ENCODE results near the gene AGTRAP. TPM values are rescaled to one million over a fixed set of nuclear protein-coding genes. Genes with fewer than 3 reads are reported as not detected.

The AGTRAP gene
- total RNA-seq, 2 experiments from 2014 or later: 45.5 to 59.9 TPM

- ATAC-seq: no peak
- Mint-ChIP-seq H3K4me3 (no peak overlapping the region), H3K9me3 (ENCODE audit: low read depth) (no peaks in the 10 kb centered on the region), H3K27me3 (peaks cover 14% of the 10 kb centered on the region), H3K4me1 (no peaks in the 10 kb centered on the region), H3K27ac (no peak overlapping the region), H3K36me3 (no peaks in the 10 kb centered on the region)
- no peak for DNase-seq
- CTCF ChIA-PET: no interaction called here
Observed at GRCh38 chr1:11712285-11712684, 23.7 kb upstream of the AGTRAP start.

DNA sequence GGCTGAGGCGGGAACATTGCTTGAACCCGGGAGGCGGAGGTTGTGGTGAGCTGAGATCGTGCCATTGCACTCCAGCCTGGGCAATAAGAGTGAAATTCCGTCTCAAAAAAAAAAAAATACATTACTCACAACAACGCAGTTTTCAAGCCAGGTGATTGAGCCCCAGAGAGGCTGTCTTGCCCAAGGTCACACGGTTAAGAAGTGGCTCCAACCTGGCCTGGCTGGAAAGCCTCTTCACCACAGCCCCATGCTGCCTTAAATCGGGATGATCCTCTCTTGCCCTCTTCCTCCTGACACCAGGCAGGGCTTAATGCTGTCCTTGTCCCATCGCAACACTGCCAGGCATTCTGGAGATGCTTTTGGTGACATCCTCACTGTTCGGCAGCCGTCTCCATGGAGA, 22.8 kb upstream of the AGTRAP start:
- H3K4me3 Mint-ChIP-seq: no peak overlapping the region
- H3K27me3 Mint-ChIP-seq: peaks cover 14% of the 10 kb centered on the region
- H3K27ac Mint-ChIP-seq: no peak overlapping the region
- H3K4me1 Mint-ChIP-seq: no peaks in the 10 kb centered on the region
- H3K9me3 Mint-ChIP-seq (ENCODE audit: low read depth): no peaks in the 10 kb centered on the region
- CTCF ChIA-PET: no interaction called here
- no peaks in the 10 kb centered on the region for H3K36me3 Mint-ChIP-seq
- no peak for ATAC-seq
- DNase-seq: no peak

- DNase-seq (no peak), ATAC-seq (no peak)
- H3K4me1 Mint-ChIP-seq: peaks cover 13% of the 10 kb centered on the region
- CTCF ChIA-PET: interaction anchor here (1.1 to 2.1 kb wide), 3 partner anchors 50 to 73 kb away, joined by 3 to 6 read pairs (median 6); no protein-coding TSS in a partner anchor
- peaks cover 4% of the 10 kb centered on the region for H3K27me3 Mint-ChIP-seq
- H3K9me3 Mint-ChIP-seq (ENCODE audit: low read depth): no peaks in the 10 kb centered on the region
- no peak overlapping the region for H3K27ac Mint-ChIP-seq
- no peak overlapping the region for H3K4me3 Mint-ChIP-seq
- no peaks in the 10 kb centered on the region for H3K36me3 Mint-ChIP-seq
Observed at GRCh38 chr1:11714831-11715575, 20.9 kb upstream of the AGTRAP start.

DNA sequence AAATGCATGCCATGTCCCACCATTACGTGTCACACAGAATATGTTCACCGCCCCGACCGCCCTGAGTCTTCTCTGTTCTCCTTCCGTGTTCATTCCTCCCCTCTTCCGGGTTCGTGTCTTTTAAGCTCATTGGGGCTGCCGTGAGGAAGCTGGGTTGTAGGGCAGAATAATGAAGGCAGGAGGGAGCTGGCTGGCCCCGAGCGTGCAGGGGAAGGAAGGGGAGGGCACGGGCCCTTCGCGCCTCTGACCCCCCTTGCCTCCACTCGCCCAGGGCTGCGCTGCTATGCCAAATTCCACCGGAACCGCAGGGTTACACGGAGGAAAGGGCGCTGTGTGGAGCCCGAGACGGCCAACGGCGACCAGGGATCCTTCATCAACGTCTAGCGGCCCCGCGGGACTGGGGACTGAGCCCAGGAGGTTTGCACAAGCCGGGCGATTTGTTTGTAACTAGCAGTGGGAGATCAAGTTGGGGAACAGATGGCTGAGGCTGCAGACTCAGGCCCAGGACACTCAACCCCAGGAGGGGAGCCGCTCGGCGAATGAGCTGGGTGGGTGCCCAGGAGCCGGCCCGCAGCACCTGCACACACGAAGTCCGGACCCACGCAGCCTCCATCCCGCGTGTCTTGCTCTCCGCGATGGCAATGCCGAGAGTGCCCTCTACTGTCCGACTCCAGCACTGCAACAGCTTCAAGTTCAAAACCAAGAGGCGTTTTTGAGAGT, 16.5 kb upstream of the AGTRAP start:
- Mint-ChIP-seq H3K27ac (peak overlapping the region; percentile 96), H3K27me3 (peaks cover 3% of the 10 kb centered on the region), H3K36me3 (no peaks in the 10 kb centered on the region), H3K9me3 (ENCODE audit: low read depth) (no peaks in the 10 kb centered on the region), H3K4me1 (peaks cover 16% of the 10 kb centered on the region), H3K4me3 (peak overlapping the region; percentile 72)
- peak; percentile 92 for ATAC-seq
- peak; percentile 89 for DNase-seq
- CTCF ChIA-PET: interaction anchor here (1.0 to 9.6 kb wide), 24 partner anchors 9 to 682 kb away, joined by 3 to 214 read pairs (median 12); partner anchors contain the start of genes AGTRAP, ANGPTL7, DISP3 and DRAXIN

GRCh38 chr1:11720033-11720376, 15.9 kb upstream of the AGTRAP start:
- peaks cover 3% of the 10 kb centered on the region for H3K27me3 Mint-ChIP-seq
- CTCF ChIA-PET: interaction anchor here (1.2 to 9.6 kb wide), 22 partner anchors 9 to 682 kb away, joined by 3 to 214 read pairs (median 12); partner anchors contain the start of genes AGTRAP, DISP3, DRAXIN and FBXO2
- ATAC-seq: no peak
- no peak for DNase-seq
- no peaks in the 10 kb centered on the region for H3K36me3 Mint-ChIP-seq
- H3K4me1 Mint-ChIP-seq: peaks cover 19% of the 10 kb centered on the region
- H3K9me3 Mint-ChIP-seq (ENCODE audit: low read depth): no peaks in the 10 kb centered on the region
- peak overlapping the region; percentile 96 for H3K27ac Mint-ChIP-seq
- H3K4me3 Mint-ChIP-seq: peak overlapping the region; percentile 72

- CTCF ChIA-PET: interaction anchor here (0.7 to 9.6 kb wide), 15 partner anchors 8 to 547 kb away, joined by 3 to 214 read pairs (median 14); partner anchors contain the start of genes AGTRAP, FBXO6 and MAD2L2
- Mint-ChIP-seq H3K9me3 (ENCODE audit: low read depth) (no peaks in the 10 kb centered on the region), H3K4me3 (no peak overlapping the region), H3K36me3 (no peaks in the 10 kb centered on the region), H3K4me1 (peaks cover 22% of the 10 kb centered on the region), H3K27ac (no peak overlapping the region), H3K27me3 (peaks cover 3% of the 10 kb centered on the region)
- DNase-seq: no peak
- ATAC-seq: no peak
Observed at GRCh38 chr1:11720525-11720924, 15.4 kb upstream of the AGTRAP start.

GRCh38 chr1:11721311-11721710, 14.6 kb upstream of the AGTRAP start:
- H3K4me1 Mint-ChIP-seq: peaks cover 25% of the 10 kb centered on the region
- CTCF ChIA-PET: interaction anchor here (3.3 to 9.6 kb wide), 3 partner anchors 39 to 72 kb away, joined by 24 to 214 read pairs (median 109); partner anchors contain the start of genes FBXO6 and MAD2L2
- no peak overlapping the region for H3K4me3 Mint-ChIP-seq
- H3K36me3 Mint-ChIP-seq: no peaks in the 10 kb centered on the region
- peaks cover 3% of the 10 kb centered on the region for H3K27me3 Mint-ChIP-seq
- no peak for ATAC-seq
- no peak for DNase-seq
- H3K27ac Mint-ChIP-seq: no peak overlapping the region
- no peaks in the 10 kb centered on the region for H3K9me3 Mint-ChIP-seq (ENCODE audit: low read depth)

GRCh38 chr1:11722538-11722937, 13.4 kb upstream of the AGTRAP start:
- no peaks in the 10 kb centered on the region for H3K9me3 Mint-ChIP-seq (ENCODE audit: low read depth)

GRCh38 chr1:11725616-11726015, 10.3 kb upstream of the AGTRAP start:
- Mint-ChIP-seq H3K4me3 (no peak overlapping the region), H3K4me1 (peaks cover 31% of the 10 kb centered on the region), H3K27ac (no peak overlapping the region), H3K9me3 (ENCODE audit: low read depth) (no peaks in the 10 kb centered on the region), H3K27me3 (peaks cover 3% of the 10 kb centered on the region), H3K36me3 (no peaks in the 10 kb centered on the region)
- ATAC-seq (no peak), DNase-seq (no peak)
- CTCF ChIA-PET: interaction anchor here (1.2 to 9.6 kb wide), 4 partner anchors 11 to 83 kb away, joined by 3 to 214 read pairs (median 12); partner anchors contain the start of genes AGTRAP and FBXO6

More at GRCh38 chr1:11722538-11722937, 13.4 kb upstream of the AGTRAP start:
- ATAC-seq: no peak
- peaks cover 25% of the 10 kb centered on the region for H3K4me1 Mint-ChIP-seq
- no peaks in the 10 kb centered on the region for H3K36me3 Mint-ChIP-seq
- no peak for DNase-seq
- no peak overlapping the region for H3K27ac Mint-ChIP-seq
- CTCF ChIA-PET: interaction anchor here (0.8 to 9.6 kb wide), 4 partner anchors 18 to 73 kb away, joined by 3 to 214 read pairs (median 56); partner anchors contain the start of gene FBXO6
- H3K27me3 Mint-ChIP-seq: peaks cover 3% of the 10 kb centered on the region
- no peak overlapping the region for H3K4me3 Mint-ChIP-seq

- no peak for ATAC-seq
- Mint-ChIP-seq H3K36me3 (no peaks in the 10 kb centered on the region), H3K4me1 (peaks cover 44% of the 10 kb centered on the region), H3K9me3 (ENCODE audit: low read depth) (no peaks in the 10 kb centered on the region), H3K27ac (no peak overlapping the region), H3K4me3 (no peak overlapping the region), H3K27me3 (peaks cover 3% of the 10 kb centered on the region)
- DNase-seq: no peak
- CTCF ChIA-PET: interaction anchor here (1.1 to 9.6 kb wide), 3 partner anchors 9 to 78 kb away, joined by 3 to 214 read pairs (median 17); partner anchors contain the start of gene AGTRAP
Observed at GRCh38 chr1:11727119-11727518, 8.8 kb upstream of the AGTRAP start.

GRCh38 chr1:11728126-11728806, 7.7 kb upstream of the AGTRAP start:
- no peak overlapping the region for H3K27ac Mint-ChIP-seq
- no peaks in the 10 kb centered on the region for H3K9me3 Mint-ChIP-seq (ENCODE audit: low read depth)
- ATAC-seq: no peak
- H3K36me3 Mint-ChIP-seq: no peaks in the 10 kb centered on the region
- no peak for DNase-seq
- H3K27me3 Mint-ChIP-seq: no peaks in the 10 kb centered on the region
- H3K4me1 Mint-ChIP-seq: peaks cover 47% of the 10 kb centered on the region
- CTCF ChIA-PET: interaction anchor here (1.4 to 2.0 kb wide), 2 partner anchors 9 to 78 kb away, joined by 5 to 13 read pairs; no protein-coding TSS in a partner anchor
- H3K4me3 Mint-ChIP-seq: no peak overlapping the region

DNA sequence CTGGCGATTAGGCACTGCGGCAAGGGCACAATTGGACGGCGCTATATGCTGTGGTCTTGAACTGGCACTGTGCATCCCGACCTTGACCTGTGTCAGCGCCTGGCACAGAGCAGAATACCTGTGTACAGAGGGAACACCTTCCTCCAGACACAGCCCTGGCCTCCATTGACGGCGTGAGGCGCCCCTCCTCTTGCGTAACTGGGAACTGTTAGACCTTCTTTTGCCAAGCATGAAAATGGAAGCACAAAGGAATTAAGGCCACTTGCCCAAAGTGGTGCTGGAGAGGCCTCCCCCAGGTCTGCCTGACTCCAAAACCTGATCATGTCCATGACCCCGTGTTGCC, 6.8 kb upstream of the AGTRAP start:
- Mint-ChIP-seq H3K4me1 (peaks cover 47% of the 10 kb centered on the region), H3K27me3 (no peaks in the 10 kb centered on the region), H3K27ac (no peak overlapping the region), H3K9me3 (ENCODE audit: low read depth) (no peaks in the 10 kb centered on the region), H3K36me3 (no peaks in the 10 kb centered on the region), H3K4me3 (no peak overlapping the region)
- CTCF ChIA-PET: interaction anchor here (1.3 to 2.0 kb wide), 3 partner anchors 9 to 79 kb away, joined by 3 to 13 read pairs (median 5); no protein-coding TSS in a partner anchor
- DNase-seq (no peak), ATAC-seq (no peak)
